ENCODE data around the gene WFIKKN2. TPM values are rescaled to one million over a fixed set of nuclear protein-coding genes. Genes with fewer than 3 reads are reported as not detected.

Gene WFIKKN2
- total RNA-seq, 4 donors from 2014 or later, result 0.09 to 0.22 (median 0.20) TPM; not detected in 1

DNA sequence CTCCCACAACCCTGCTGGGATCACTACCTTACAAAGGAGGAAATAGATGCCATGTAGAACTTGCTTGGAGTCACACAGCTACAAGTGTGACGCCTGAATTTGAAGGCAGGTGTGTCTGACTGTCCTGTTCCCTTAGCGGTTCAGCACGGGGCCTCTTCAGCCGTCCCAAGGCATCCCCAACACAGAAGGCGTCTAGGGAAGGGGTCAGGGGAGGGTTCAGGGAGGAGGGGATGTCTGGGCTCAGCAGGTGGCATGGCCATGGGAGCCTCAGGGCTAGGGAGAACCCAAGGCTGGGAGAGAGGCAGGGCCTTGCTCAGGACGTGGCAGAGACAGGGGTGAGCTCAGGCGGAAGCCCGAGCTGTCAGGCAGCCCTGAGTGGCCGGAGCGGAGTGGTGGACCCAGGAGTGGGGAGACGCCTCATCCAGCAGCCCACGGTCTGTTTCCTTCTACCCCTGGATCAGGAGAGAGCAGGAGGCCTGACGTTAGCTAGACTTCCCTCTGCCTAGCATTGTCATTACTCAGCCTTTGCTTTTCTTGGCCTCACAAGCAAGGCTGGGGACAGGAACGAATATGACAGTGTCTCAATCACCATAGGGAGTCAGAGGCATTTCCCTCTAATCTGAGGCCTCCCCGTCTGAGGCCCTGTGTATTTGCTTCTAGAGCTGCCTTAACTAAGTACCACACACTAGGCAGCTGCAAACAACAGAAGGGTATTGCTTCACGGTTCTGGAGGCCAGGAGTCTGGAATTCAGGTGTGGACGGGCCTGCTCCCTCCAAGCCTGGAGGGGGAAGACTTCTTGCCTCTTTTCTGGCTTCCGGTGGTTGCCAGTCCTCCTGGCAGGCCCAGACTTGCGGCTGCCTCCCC, 36.7 kb upstream of the WFIKKN2 start:
- in situ Hi-C loops (cut with MboI; ENCODE audit: low sequenced_read_pairs in 4 of 4), result no loop called here
- H3K4me3 ChIP-seq, result no peak overlapping the region
- DNase-seq, result no peak
- no peaks in the 10 kb centered on the region for H3K36me3 ChIP-seq
- intact Hi-C loops (cut with DNase I; ENCODE audit: low total_unique reads), result no loop called here
- no peaks in the 10 kb centered on the region for H3K9me3 ChIP-seq
- H3K4me1 ChIP-seq, result peaks cover 0 to 3% of the 10 kb centered on the region in 2 donors
- ATAC-seq, result no peak
- TF ChIP-seq, protein P1, sequence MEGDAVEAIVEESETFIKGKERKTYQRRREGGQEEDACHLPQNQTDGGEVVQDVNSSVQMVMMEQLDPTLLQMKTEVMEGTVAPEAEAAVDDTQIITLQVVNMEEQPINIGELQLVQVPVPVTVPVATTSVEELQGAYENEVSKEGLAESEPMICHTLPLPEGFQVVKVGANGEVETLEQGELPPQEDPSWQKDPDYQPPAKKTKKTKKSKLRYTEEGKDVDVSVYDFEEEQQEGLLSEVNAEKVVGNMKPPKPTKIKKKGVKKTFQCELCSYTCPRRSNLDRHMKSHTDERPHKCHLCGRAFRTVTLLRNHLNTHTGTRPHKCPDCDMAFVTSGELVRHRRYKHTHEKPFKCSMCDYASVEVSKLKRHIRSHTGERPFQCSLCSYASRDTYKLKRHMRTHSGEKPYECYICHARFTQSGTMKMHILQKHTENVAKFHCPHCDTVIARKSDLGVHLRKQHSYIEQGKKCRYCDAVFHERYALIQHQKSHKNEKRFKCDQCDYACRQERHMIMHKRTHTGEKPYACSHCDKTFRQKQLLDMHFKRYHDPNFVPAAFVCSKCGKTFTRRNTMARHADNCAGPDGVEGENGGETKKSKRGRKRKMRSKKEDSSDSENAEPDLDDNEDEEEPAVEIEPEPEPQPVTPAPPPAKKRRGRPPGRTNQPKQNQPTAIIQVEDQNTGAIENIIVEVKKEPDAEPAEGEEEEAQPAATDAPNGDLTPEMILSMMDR (IDR thresholded peaks at IDR 0.05 in 4 of 5, conservative IDR thresholded peaks at IDR 0.05 in 1 of 5), result no peak
- TF ChIP-seq POLR2A (IDR thresholded peaks at IDR 0.05), result no peak
- no peaks in the 10 kb centered on the region for H3K27me3 ChIP-seq
- H3K27ac ChIP-seq, result no peak overlapping the region

DNA sequence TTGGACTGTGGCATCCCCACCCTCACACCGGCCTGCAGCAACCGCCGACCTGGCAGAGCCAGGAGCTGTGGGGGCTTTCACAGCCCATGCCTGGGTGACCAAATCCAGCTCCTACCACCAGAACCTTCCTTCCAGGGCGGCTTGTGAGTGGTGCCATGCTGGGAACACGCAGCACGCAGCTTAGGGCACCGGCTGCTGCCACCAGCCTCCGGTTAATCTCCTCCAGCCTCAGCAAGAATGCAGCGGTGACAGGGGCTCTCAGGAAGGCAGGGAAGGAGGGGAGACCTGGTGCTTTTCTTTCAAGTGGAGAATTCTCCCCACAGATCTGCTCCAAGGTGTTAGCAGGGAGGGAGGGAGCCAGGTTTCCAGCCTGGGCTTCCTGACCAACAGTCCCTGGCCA, 35.8 kb upstream of the WFIKKN2 start:
- intact Hi-C loops (cut with DNase I; ENCODE audit: low total_unique reads), result no loop called here

DNA sequence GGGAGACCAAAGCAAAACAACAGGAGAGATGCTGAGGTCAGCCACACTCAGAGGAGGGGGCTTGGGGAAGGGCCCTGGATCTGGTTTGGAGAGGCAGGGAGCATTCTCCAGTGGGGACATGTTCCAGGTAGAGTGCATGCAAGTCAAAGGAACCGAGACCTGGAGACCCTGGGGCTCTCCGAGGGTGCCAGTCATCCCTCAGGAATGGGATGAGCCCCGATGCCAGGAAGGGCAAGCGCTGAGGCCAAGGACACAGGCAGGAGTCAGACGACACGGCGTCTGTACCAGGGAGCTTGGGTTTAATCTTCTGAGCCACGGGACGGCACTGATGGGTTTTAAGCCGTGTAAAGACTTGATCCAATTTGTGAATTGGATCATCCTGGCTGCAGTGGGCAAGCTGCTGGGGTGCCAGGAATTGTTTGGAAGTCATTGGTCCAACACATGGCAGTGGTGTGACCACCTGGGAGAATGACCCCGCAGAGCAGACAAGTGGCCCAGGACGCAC, 35.1 kb upstream of the WFIKKN2 start:
- Histone ChIP-seq H3K9me3 (no peaks in the 10 kb centered on the region), H3K27ac (no peak overlapping the region), H3K4me1 (peaks cover 0 to 3% of the 10 kb centered on the region in 2 donors), H3K4me3 (no peak overlapping the region), H3K27me3 (no peaks in the 10 kb centered on the region), H3K36me3 (no peaks in the 10 kb centered on the region)
- intact Hi-C loops (cut with DNase I; ENCODE audit: low total_unique reads), result no loop called here
- DNase-seq (no peak), ATAC-seq (no peak)
- no peak for TF ChIP-seq POLR2A (IDR thresholded peaks at IDR 0.05)
- TF ChIP-seq, protein P1 (IDR thresholded peaks at IDR 0.05 in 4 of 5, conservative IDR thresholded peaks at IDR 0.05 in 1 of 5), result no peak
- in situ Hi-C loops (cut with MboI; ENCODE audit: low sequenced_read_pairs in 4 of 4), result no loop called here

More for the DNA sequence above, 35.8 kb upstream of the WFIKKN2 start:
- Histone ChIP-seq H3K4me1 (peaks cover 0 to 3% of the 10 kb centered on the region in 2 donors), H3K27ac (no peak overlapping the region), H3K27me3 (no peaks in the 10 kb centered on the region), H3K36me3 (no peaks in the 10 kb centered on the region), H3K9me3 (no peaks in the 10 kb centered on the region), H3K4me3 (no peak overlapping the region)
- no peak for DNase-seq
- in situ Hi-C loops (cut with MboI; ENCODE audit: low sequenced_read_pairs in 4 of 4), result no loop called here
- TF ChIP-seq, protein P1 (IDR thresholded peaks at IDR 0.05 in 4 of 5, conservative IDR thresholded peaks at IDR 0.05 in 1 of 5), result no peak
- no peak for TF ChIP-seq POLR2A (IDR thresholded peaks at IDR 0.05)
- no peak for ATAC-seq

DNA sequence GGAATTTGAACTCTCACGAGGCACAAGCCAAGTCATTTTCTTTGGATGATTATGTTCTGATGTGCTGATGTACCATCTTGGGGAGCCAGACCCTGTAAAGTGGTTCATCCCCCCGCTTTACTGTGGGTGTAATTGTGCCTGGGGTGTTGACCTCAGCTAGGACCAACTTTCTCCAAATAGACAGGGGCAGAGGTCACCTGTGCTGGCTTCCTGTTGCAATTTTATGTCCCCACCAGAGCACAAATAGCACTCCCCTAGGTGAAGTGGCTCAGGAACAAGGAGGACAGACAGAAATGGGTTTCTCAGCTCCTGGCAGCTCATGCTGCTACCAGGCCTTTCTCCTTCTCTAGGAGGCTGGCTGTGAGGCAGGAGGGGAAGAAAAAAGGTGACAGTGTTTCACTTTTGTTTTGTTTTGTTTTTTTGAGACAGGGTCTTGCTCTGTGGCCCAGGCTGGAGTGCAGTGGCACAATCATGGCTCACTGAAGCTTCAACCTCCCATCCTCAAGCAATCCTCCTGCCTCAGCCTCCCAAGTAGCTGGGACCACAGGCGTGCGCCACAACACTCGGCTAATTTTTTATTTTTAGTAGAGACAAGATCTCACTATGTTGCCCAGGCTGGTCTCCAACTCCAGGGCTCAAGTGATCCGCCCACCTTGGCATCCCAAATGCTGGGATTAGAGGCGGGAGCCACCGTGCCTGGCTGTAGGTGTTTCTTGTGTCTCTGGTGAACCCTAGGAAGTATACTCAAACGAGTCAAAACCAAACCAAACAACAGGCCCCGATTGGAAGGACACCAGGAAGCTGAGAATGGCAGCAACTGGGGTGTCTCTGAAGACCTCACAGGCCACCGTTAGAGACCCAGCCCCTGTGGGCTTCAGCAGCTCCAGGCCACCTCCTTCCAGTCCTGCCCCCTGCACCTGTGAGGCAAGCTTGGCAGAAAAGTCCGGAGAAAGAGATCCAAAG, 32.5 kb upstream of the WFIKKN2 start:
- no peak for TF ChIP-seq POLR2A (IDR thresholded peaks at IDR 0.05)
- TF ChIP-seq, protein P1 (IDR thresholded peaks at IDR 0.05 in 4 of 5, conservative IDR thresholded peaks at IDR 0.05 in 1 of 5), result no peak
- no peak for ATAC-seq
- intact Hi-C loops (cut with DNase I; ENCODE audit: low total_unique reads), result no loop called here
- Histone ChIP-seq H3K4me3 (no peak overlapping the region), H3K9me3 (no peaks in the 10 kb centered on the region), H3K27ac (no peak overlapping the region), H3K36me3 (no peaks in the 10 kb centered on the region), H3K4me1 (no peaks in the 10 kb centered on the region), H3K27me3 (no peaks in the 10 kb centered on the region)
- in situ Hi-C loops (cut with MboI; ENCODE audit: low sequenced_read_pairs in 4 of 4), result no loop called here
- no peak for DNase-seq
